Measurements from ENCODE around the gene NKX1-2.
A peak's percentile ranks its signal among the peaks of the same experiment; 100 is the strongest.

Gene NKX1-2

DNA sequence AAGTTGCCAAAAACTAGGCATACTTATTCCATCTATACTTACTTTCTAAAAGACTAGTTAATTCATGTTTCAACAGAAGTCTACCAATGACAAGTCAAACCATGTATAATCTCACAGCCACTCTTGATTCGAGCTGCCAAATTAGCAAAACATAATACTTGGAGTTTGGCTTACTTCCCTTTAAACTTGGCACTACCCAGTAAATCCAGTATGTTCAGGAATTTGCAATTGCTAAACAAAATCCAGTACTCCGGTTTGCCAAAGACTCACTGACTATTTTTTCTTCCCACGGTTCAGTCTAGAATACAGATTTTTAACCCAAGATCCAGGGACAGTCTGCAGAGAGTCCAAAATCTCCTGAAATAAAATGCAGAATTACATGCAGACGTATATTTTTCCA is 35.8 kb downstream of the NKX1-2 start:
- DNase-seq, result no peak

DNA sequence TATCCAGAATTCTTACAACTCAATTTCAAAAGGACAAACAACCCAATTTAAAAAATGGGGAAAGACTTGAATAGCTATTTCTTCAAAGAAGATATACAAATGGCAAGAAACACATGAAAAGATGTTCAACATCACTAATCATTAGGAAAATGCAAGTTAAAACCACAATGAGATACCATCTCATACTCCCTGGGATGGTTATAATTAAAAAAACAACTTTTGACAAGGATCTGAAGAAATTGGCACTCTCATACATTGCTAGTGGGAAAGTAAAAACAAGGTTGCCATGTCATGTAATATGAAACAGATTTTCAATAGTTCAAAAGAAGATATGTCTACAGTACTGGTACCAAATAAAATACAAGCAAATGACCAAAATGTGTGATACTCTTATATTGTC is 40.1 kb downstream of the NKX1-2 start:
- DNase-seq, result no peak

DNA sequence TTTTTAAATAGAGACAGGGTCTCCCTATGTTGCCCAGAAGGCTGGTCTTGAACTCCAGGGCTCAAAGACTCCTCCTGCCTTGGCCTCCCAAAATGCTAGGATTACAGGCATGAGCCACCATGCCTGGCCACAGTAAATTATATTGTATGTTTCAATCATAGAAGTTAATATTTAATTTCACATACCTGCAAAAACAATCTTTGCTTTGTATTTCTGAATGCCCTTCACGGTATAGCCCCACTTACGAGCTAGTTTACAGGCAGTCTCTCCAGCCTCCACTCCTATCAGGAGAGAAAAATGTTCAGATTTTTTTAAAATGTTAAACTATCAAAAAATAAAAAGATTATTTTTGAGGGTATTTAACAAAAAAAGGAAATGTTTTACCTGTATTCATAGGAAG is 41.5 kb downstream of the NKX1-2 start:
- no peak for DNase-seq

DNA sequence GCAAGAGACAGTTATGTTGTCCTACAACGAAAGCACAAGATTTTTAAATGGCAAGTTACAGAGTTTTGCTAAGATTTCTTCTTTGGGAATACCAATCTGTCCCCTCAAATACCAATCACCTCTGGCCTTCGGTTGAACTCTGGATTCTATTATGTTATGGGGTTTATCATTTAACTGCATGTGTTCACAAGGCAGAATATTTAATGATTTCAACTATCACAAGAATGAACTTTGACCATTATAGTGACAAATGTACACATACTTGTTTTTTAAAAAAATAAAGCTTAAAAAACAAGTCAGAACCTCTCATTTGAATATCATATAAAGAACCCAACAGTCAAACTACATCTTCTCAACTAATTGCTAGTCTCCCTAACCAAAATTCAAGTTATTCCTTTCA is 42.4 kb downstream of the NKX1-2 start:
- DNase-seq, result no peak

DNA sequence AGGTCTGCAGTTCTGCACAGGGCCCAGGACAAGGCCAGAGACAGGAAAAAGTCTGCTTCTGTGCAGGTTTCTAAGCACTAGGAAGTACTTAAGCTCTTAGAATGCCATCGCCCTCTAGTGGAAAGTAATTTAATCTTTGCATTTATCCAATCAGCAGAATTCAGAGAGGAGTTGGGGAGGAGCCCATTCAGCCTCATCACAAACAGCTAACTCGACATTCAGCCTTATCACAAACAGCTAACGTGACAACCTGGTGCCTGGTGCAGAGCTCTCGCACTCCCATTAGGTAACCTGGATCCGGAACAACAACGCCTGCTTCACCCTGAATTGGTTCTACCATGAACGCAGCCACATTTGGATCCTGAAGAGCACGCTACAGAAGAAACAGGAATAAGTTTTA is 46.3 kb downstream of the NKX1-2 start:
- DNase-seq, result peak; percentile 7

DNA sequence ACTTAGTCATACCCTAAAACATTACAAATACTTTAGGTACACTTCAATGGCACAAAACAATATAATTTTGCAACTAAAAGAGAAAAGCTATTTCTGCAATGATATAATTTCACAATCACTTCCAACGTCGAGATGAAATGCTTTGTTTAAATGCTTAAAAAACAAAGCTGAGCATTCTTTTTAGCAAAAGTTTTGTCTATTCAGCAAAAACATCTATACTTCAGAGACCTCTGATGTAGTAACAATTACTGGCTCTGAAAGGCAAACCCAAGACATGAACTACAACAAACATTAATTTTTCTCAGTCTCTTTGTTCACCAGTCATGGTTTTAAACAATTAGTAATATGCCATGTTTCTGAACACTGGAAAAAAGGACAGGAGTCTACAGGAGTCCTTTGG is 47.6 kb downstream of the NKX1-2 start:
- no peak for DNase-seq

DNA sequence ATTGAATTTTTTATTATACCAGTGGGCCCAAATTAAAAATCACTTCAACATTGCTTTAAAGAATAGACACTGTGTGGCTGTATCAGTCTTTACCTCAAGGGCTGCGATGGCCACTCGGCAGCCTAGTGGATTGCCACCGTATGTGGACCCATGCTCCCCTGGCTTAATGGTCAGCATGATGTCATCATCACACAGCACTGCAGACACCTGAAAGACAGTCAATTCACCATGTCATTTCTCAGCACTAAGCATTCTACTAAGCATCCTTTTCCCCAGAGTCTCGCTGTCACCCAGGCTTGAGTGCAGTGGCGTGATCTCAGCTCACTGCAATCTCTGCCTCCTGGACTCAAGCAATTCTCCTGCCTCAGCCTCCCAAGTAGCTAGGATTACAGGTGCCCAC is 48.2 kb downstream of the NKX1-2 start:
- no peak for DNase-seq

Data from NCI-H774 (cell line).